Kidney epithelial cell (primary cell): ENCODE data around the gene MYO1D. TPM values are rescaled to one million over a fixed set of nuclear protein-coding genes. Genes with fewer than 3 reads are reported as not detected.

Experiments
- DNase-seq: peaks from one replicate; pipeline ENCODE4 v3.0.0-alpha.2; 2010; ENCODE audit warnings: low read depth
- H3K27me3 ChIP-seq: 2 replicates; pipeline ENCODE4 v1.6.0; 2011; ENCODE audit warnings: low read length; ENCODE audit not compliant: control insufficient read depth, insufficient read depth
- H3K36me3 ChIP-seq: 2 replicates; pipeline ENCODE4 v1.5.1; 2011; ENCODE audit warnings: low read length; ENCODE audit not compliant: control insufficient read depth, insufficient read depth
- H3K4me3 ChIP-seq: 2 replicates; pipeline ENCODE4 v1.5.1; 2011; ENCODE audit warnings: low read depth, mild to moderate bottlenecking, control low read depth, low read length
- total RNA-seq: library from RNA; depleted of rRNA; stranded (reverse); fragments of >200 nt; gene quantifications from 2 replicates; pipeline ENCODE4 v1.2.3, GENCODE V29; 2015
- TF ChIP-seq, protein P1 (sequence below): IDR thresholded peaks from 2 replicates; pipeline ENCODE4 v1.5.1; 2011; ENCODE audit warnings: mild to moderate bottlenecking, moderate library complexity, low read length, control low read depth, inconsistent platforms; ENCODE audit not compliant: insufficient read depth, poor library complexity, severe bottlenecking

Gene MYO1D
- total RNA-seq, 1 donor from 2014 or later, result 95.5 TPM

DNA sequence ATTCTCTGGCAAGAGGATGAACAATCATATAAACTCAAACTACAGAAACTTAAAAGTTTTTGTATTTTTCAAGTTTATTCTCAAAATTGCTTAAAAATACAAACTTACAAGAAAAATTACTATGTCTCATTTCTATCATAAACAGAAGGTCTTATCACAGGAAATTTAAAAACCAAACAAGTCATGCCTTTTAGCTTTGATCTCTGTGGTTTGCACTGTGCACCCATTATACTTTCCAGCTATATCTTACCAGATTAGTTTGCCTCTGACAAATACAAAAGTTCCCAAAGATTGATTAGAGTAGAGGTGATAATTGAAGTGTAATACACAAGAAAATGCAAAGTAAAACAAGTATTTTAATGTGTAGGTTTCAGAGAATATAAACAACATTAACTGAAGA is 117.4 kb downstream of the MYO1D start:
- Histone ChIP-seq H3K36me3 (no peaks in the 10 kb centered on the region), H3K27me3 (no peaks in the 10 kb centered on the region), H3K4me3 (no peak overlapping the region)
- TF ChIP-seq, protein P1, sequence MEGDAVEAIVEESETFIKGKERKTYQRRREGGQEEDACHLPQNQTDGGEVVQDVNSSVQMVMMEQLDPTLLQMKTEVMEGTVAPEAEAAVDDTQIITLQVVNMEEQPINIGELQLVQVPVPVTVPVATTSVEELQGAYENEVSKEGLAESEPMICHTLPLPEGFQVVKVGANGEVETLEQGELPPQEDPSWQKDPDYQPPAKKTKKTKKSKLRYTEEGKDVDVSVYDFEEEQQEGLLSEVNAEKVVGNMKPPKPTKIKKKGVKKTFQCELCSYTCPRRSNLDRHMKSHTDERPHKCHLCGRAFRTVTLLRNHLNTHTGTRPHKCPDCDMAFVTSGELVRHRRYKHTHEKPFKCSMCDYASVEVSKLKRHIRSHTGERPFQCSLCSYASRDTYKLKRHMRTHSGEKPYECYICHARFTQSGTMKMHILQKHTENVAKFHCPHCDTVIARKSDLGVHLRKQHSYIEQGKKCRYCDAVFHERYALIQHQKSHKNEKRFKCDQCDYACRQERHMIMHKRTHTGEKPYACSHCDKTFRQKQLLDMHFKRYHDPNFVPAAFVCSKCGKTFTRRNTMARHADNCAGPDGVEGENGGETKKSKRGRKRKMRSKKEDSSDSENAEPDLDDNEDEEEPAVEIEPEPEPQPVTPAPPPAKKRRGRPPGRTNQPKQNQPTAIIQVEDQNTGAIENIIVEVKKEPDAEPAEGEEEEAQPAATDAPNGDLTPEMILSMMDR, result no peak
- no peak for DNase-seq

DNA sequence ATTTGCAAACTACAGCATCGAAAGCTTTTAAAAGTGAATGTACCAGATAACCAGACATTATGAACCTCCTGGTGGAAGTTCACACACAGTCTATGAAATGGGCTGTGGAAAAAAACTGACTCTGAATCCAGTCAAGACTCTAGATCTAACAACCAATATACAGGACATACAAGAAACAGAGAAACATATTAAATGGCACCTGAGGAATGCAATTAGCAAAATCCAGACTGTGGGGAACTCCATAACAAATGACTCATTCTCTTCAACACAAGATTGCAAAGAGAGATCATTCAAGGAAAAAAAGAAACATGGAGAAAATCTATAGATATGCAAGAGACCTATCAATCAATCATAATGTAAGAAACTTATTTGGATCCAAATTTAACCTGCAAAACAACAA is 119.0 kb downstream of the MYO1D start:
- no peak overlapping the region for H3K4me3 ChIP-seq
- no peaks in the 10 kb centered on the region for H3K36me3 ChIP-seq
- DNase-seq, result peak; percentile 44
- no peaks in the 10 kb centered on the region for H3K27me3 ChIP-seq
- TF ChIP-seq, protein P1, result no peak

DNA sequence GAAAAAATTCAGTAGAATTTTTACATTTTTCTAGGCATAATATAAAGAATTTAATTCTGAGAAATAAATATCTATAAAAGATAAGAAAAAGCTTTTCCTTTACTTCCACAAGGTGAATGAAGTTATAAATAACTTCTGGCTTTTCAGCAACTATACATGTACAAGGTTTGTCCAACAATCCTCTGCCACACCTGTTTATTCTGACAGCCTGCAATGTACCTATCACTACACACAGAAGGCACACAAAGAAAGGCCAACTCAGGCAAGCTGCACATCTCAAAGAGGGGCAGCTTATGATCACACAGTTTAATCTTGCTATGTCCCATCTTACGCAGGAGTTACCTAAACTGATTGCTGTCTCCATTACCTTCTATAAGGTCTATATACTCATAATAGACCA is 120.2 kb downstream of the MYO1D start:
- no peaks in the 10 kb centered on the region for H3K27me3 ChIP-seq
- no peak for DNase-seq
- no peaks in the 10 kb centered on the region for H3K36me3 ChIP-seq
- no peak overlapping the region for H3K4me3 ChIP-seq
- TF ChIP-seq, protein P1, result no peak

DNA sequence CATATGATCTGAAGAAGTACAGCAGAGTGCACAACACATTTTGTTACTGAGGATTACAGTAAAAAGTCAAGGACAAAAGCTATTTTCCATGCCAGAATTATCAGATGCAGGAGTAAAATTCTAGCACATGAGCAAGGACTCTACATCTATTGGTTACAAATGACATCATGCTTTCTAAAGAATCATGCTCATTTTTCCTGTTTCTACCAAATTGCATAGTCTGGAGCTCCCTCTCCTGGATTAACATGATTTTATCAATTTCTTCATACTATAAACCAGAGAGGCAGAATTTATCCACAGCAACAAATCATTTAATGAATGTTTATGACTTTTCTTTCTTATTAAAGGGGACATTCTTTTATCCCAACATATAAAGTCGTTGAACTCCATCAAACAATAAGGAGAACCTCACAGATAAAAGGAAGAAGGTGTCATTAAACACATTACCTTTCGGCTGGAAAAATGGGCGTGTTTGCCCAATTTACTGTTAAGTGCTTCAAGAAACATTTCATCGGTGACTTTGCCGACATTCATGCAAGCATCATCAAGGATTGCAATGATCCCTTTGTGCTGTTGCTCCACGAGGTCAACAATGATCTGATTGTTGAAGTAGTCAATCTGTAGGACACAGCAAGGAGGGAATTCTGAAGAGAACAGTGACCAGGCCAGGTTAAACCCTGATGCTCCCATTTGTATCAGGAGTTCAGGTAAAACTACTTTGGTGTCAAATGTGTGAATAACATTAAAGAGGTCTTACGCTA is 121.7 kb downstream of the MYO1D start:
- no peaks in the 10 kb centered on the region for H3K36me3 ChIP-seq
- no peaks in the 10 kb centered on the region for H3K27me3 ChIP-seq
- H3K4me3 ChIP-seq, result no peak overlapping the region
- TF ChIP-seq, protein P1, result peak; percentile 35
- DNase-seq, result no peak

DNA sequence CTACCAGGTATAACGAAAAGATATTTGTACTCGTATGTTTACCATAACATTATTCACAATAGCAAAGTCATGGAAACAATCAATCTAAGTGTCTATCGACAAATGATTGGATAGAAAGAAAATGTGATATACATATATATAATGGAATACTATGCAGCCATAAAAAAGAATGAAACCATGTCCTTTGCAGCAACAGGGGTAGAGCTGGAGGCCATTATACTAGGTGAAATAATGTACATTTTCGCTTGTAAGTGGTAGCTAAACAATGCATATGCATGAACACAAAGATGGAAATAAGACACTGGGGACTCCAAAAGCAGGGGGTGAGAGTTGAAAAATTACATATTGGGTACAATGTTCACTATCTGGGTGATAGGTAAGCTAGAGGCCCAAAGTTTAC is 124.0 kb downstream of the MYO1D start:
- TF ChIP-seq, protein P1, result no peak
- H3K27me3 ChIP-seq, result no peaks in the 10 kb centered on the region
- H3K36me3 ChIP-seq, result no peaks in the 10 kb centered on the region
- H3K4me3 ChIP-seq, result no peak overlapping the region
- DNase-seq, result no peak

DNA sequence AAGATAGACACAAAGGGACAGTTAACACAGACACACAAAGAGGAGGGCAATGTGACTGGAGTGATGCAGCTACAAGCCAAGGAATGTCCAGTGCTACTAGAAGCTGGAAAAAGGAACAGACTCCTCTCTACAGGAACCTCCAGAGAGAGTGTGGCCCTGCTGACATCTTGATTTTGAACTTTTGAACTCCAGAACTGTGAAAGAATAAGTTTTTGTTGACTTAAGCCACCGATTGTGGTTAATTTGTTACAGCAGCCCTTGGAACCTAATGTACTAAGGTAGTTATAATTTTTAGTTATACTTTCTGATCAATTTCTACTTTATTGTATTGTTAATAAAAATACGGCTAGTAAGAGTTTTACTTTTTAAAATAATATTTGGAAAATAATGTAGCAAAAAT is 129.1 kb downstream of the MYO1D start:
- TF ChIP-seq, protein P1, result no peak
- Histone ChIP-seq H3K27me3 (no peaks in the 10 kb centered on the region), H3K36me3 (no peaks in the 10 kb centered on the region), H3K4me3 (no peak overlapping the region)
- DNase-seq, result no peak
